Breast epithelium (tissue), 4 donors: ENCODE measurements around the gene GRIK4. TPM values are rescaled to one million over a fixed set of nuclear protein-coding genes. Genes with fewer than 3 reads are reported as not detected.

Experiments
- DNase-seq, 2 donors: peaks; one replicate each; pipeline ENCODE4 v3.0.0-alpha.2; 2019; ENCODE audit warnings: low spot score in 2 of 2
- H3K27ac ChIP-seq, 2 donors: fragments of 200-600 bp; sonication (generic) in 1 of 2; one replicate each; pipeline ENCODE4 v1.5.1; 2016 to 2019; ENCODE audit warnings: mild to moderate bottlenecking in 1 of 2
- H3K27me3 ChIP-seq, 2 donors: fragments of 200-600 bp; sonication (generic) in 1 of 2; one replicate each; pipeline versions ENCODE4 v1.5.1 to v1.6.0; 2017 to 2019; ENCODE audit warnings: control low read depth in 1 of 2, mild to moderate bottlenecking in 1 of 2
- H3K36me3 ChIP-seq: fragments of 200-600 bp; one replicate; pipeline ENCODE4 v1.5.1; 2019
- H3K4me1 ChIP-seq, 2 donors: fragments of 200-600 bp; sonication (generic); one replicate each; pipeline ENCODE4 v1.5.1; 2016 to 2019; ENCODE audit warnings: control low read depth in 1 of 2
- H3K4me3 ChIP-seq, 3 donors: fragments of 200-600 bp; sonication (generic); 1 replicate in 2 of 3; 2 replicates in 1 of 3; pipeline ENCODE4 v1.5.1; 2016 to 2019; ENCODE audit warnings: mild to moderate bottlenecking in 3 of 3, moderate library complexity in 2 of 3
- H3K9me3 ChIP-seq, 2 donors: fragments of 200-600 bp; sonication (generic) in 1 of 2; one replicate each; pipeline ENCODE4 v1.5.1; 2016 to 2019; ENCODE audit warnings: control low read depth in 1 of 2
- POLR2A ChIP-seq: fragments of 450-650 bp; IDR thresholded peaks from one replicate; pipeline ENCODE4 v1.6.1; 2016; ENCODE audit warnings: antibody characterized with exemption, mild to moderate bottlenecking, moderate library complexity
- POLR2AphosphoS5 ChIP-seq, 3 donors: sonication (generic); formaldehyde crosslinking; IDR thresholded peaks; one replicate each; pipeline ENCODE4 v1.6.1; 2017; ENCODE audit warnings: antibody characterized with exemption in 3 of 3
- intact Hi-C: fragments of 100-400 bp; cut with DNase I; formaldehyde crosslinking; loops from one replicate; pipeline ENCODE4 v1.15.1; 2023; ENCODE audit warnings: low total_unique reads
- total RNA-seq, 3 donors: library from RNA; depleted of rRNA; stranded (reverse); fragments of >200 nt; gene quantifications; one replicate each; pipeline ENCODE4 v1.1.0, GENCODE V29; 2016
- TF ChIP-seq, protein P1 (sequence below), 3 donors: fragments of 450-650 bp; IDR thresholded peaks; one replicate each; pipeline ENCODE4 v1.5.1; 2016 to 2017; ENCODE audit warnings: antibody characterized with exemption in 3 of 3, mild to moderate bottlenecking in 3 of 3, moderate library complexity in 3 of 3

Gene GRIK4
- total RNA-seq, 3 donors from 2014 or later: 0.29 to 0.66 TPM; not detected in 1

GRCh38 chr11:120556797-120557196 lies 45.2 kb downstream of the GRIK4 start:
- intact Hi-C loops: no loop called here
- DNase-seq: no peak
- H3K36me3 ChIP-seq: no peaks in the 10 kb centered on the region
- no peak overlapping the region for H3K27ac ChIP-seq
- no peaks in the 10 kb centered on the region for H3K9me3 ChIP-seq
- H3K27me3 ChIP-seq: no peaks in the 10 kb centered on the region
- no peak for TF ChIP-seq POLR2A
- TF ChIP-seq POLR2AphosphoS5 (IDR thresholded peaks at IDR 0.05): no peak
- TF ChIP-seq, protein P1, sequence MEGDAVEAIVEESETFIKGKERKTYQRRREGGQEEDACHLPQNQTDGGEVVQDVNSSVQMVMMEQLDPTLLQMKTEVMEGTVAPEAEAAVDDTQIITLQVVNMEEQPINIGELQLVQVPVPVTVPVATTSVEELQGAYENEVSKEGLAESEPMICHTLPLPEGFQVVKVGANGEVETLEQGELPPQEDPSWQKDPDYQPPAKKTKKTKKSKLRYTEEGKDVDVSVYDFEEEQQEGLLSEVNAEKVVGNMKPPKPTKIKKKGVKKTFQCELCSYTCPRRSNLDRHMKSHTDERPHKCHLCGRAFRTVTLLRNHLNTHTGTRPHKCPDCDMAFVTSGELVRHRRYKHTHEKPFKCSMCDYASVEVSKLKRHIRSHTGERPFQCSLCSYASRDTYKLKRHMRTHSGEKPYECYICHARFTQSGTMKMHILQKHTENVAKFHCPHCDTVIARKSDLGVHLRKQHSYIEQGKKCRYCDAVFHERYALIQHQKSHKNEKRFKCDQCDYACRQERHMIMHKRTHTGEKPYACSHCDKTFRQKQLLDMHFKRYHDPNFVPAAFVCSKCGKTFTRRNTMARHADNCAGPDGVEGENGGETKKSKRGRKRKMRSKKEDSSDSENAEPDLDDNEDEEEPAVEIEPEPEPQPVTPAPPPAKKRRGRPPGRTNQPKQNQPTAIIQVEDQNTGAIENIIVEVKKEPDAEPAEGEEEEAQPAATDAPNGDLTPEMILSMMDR (IDR thresholded peaks at IDR 0.05): no peak
- H3K4me3 ChIP-seq: no peak overlapping the region
- no peaks in the 10 kb centered on the region for H3K4me1 ChIP-seq

DNA sequence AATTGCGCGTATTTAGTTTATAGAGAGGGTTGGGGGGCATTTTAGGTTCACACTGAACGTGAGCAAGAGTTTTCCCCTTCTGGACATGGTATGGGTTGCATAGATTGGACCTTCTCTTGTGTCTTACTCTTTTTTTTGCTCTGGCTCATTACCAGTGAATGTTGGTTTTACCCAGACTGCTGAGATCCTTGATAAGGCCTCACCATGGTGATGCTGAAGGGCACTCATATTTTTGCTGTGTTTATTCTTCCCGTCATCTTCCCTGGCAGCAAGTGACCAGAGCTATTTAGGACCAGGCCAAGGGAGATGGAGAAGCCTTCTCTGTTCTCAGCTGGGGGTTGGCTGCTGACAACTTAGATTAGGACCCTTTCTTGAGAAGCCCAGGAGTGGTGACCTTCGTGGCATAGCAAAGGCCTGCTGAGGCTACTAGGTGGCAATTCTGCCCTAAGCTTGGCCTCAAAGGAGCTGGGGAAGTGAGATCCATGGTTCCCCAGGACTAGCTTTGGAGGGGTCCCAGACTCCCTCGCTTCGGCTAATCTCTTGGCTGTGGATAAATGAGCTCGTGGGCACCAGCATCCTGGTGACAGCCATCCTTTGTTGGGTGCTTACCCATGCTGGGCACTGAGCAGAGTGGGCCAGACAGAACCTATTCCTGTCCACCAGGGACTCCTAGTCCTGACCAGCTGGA lies 47.3 kb downstream of the GRIK4 start:
- no peak overlapping the region for H3K4me3 ChIP-seq
- TF ChIP-seq, protein P1 (IDR thresholded peaks at IDR 0.05): no peak
- TF ChIP-seq POLR2AphosphoS5 (IDR thresholded peaks at IDR 0.05) (no peak), POLR2A (no peak)
- DNase-seq: no peak
- H3K9me3 ChIP-seq: no peaks in the 10 kb centered on the region
- no peaks in the 10 kb centered on the region for H3K4me1 ChIP-seq
- intact Hi-C loops: no loop called here
- no peak overlapping the region for H3K27ac ChIP-seq
- H3K36me3 ChIP-seq: no peaks in the 10 kb centered on the region
- peaks cover 0 to 2% of the 10 kb centered on the region in 2 donors for H3K27me3 ChIP-seq

GRCh38 chr11:120561286-120561685 lies 49.7 kb downstream of the GRIK4 start:
- peaks cover 0 to 6% of the 10 kb centered on the region in 2 donors for H3K27me3 ChIP-seq
- intact Hi-C loops: no loop called here
- no peak for TF ChIP-seq POLR2AphosphoS5 (IDR thresholded peaks at IDR 0.05)
- TF ChIP-seq POLR2A: no peak
- TF ChIP-seq, protein P1 (IDR thresholded peaks at IDR 0.05): no peak
- H3K4me3 ChIP-seq: no peak overlapping the region
- no peaks in the 10 kb centered on the region for H3K4me1 ChIP-seq
- DNase-seq: no peak
- H3K27ac ChIP-seq: no peak overlapping the region
- H3K9me3 ChIP-seq: no peaks in the 10 kb centered on the region
- H3K36me3 ChIP-seq: no peaks in the 10 kb centered on the region

DNA sequence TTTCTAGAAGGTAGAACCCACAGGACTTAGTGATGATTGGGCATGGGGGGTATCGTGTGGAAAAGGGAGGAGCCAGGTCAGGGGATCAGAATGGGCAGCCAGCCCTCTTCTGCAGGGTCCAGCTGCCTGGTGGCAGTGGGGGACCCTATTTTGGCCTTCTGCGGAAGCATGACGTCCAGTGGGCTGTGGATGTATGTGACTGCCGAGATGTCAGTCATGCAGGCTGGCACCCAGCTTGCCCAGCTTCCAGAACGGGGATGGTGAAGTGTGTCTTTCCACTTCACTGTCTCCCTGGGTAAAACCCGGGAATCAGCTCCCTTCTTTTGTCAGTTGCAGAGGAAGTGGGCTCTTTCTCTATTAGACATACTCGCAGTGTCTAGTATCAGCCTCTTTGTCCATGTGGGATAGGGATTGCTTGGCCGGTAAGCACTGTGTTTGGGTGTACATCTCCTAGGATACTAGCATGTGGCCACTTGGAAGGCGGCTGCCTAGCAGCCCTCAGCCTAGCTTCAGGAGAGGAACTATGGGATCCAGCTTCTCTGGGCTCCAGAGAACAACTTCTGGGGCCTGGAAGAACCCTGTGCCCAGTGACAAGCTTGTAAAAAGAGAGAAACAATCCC lies 51.4 kb downstream of the GRIK4 start:
- DNase-seq: no peak
- no peak overlapping the region for H3K4me3 ChIP-seq
- H3K27me3 ChIP-seq: peaks cover 0 to 6% of the 10 kb centered on the region in 2 donors
- intact Hi-C loops: no loop called here
- TF ChIP-seq, protein P1 (IDR thresholded peaks at IDR 0.05): no peak
- no peak for TF ChIP-seq POLR2A
- TF ChIP-seq POLR2AphosphoS5 (IDR thresholded peaks at IDR 0.05): no peak
- H3K9me3 ChIP-seq: no peaks in the 10 kb centered on the region
- H3K27ac ChIP-seq: no peak overlapping the region
- H3K36me3 ChIP-seq: no peaks in the 10 kb centered on the region
- no peaks in the 10 kb centered on the region for H3K4me1 ChIP-seq
